Measurements from ENCODE around the gene OPN1SW.

OPN1SW gene

DNA sequence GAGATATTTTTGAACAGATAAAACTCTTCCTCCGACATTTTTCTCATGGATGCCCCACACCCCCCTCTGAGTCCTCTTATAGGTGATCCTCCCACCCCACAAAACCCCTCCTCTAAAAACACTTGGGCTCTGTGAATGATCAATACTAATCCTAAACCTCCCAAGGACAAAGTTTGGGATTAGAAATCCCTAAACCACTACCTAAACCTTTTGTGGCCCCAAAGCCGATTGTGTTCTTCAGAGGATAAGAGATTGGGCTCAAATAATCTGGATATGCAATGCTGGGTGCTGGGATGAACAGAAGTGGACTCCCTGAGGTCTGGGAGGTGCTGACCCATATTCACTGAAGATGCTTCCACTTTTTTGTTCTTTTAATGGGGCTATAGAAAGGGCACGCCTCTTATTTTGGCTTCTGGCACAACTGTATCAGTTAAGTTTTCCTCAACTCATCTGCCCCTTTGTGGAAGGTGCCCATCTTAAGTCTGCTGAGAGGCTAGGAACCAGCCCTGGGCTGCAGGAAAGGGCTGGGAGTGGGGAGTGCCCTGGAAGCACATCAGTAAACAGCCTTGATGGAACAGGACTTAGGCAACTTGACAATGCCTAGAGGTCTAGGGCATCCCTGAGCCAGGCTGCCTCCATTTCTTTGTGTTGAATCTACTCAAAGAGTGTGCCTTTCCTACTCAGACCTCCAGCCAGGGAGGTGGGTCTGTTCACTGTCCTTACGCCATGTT, at the start of gene OPN1SW:
Gene OPN1SW (minus strand): TSS at position 51 of the 731 bp plus-strand sequence. CDS start 13 bp downstream, at position 38.
- DNase-seq (ENCODE audit: low read depth, low spot score) = no peak

DNA sequence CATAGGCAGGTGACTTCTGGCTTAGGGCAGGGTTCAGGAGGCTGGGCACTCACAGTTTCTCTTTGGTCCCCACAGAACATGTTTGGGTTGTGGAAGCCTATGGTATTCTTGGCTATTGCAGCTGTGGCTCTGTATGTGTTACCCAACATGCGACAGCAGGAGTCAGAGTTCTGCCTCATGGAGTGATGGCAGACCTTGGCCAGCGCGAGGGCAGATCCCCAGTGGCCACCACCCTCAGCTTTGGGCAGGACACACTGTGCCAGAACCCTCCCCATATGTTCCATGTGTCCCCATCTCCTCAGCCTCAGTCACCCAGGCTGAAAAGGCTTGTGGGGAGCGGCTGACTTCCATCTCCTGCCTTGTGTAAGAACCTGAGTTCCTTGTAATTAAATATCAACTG, 46.1 kb upstream of the OPN1SW start:
- DNase-seq (ENCODE audit: low read depth, low spot score) = no peak

DNA sequence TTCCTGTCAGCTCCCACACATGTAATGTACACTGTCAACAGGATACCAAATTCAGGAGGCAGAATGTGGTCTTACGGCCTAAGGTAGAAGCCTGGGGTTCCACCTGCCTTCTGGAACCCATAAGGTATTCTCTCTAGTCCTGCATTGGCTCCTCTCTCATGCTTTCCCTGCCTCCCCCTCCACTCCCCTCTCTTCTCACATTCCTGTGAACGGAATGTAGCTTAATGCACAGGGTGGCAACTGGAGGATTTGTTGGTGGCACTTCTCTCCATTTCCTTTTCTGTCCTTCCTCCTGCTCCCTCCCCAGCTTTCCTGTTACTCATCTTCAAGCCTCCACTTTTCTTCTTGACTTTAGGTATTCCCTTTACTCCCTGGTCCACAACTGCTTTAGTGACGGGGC, 43.1 kb upstream of the OPN1SW start:
- no peak for DNase-seq (ENCODE audit: low read depth, low spot score)

- no peak for DNase-seq (ENCODE audit: low read depth, low spot score)
These were observed 39.8 kb upstream of the OPN1SW start for GRCh38 chr7:128815289-128815942.

- no peak for DNase-seq (ENCODE audit: low read depth, low spot score)
These were observed 38.9 kb upstream of the OPN1SW start for GRCh38 chr7:128814499-128814898.

DNA sequence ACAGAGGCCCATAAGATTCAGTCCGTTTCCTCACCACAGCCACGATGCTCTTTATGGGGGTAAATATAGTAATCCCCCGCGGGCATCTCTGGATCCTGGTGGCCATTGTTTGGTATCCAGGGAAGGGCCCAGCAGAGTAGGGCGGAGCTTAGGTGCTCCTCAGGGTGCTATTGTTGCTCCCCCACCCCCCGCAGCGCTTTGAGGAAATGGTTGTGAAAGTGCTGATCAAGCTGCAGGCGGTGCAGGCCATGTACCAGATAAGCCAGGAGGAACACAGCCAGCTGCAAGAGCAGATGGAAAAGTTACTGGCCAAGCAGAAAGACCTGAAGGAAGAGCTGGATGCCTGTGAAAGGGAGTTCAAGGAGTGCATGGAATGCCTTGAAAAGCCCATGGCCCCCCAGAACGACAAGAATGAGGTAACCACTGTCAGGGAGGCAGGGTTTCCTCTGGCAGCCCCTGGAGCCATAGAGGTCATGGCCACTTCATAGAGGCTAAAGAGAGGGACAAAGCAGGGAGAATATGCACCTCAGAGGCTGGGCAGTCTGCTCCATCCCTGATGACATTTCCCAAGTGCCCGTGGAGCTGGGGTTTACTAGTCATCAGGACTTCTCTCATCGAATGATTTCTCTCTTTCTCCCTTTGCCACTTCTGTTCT, 37.0 kb upstream of the OPN1SW start:
- no peak for DNase-seq (ENCODE audit: low read depth, low spot score)

- DNase-seq (ENCODE audit: low read depth, low spot score) = no peak
These were observed 36.2 kb upstream of the OPN1SW start for GRCh38 chr7:128811631-128812430.

DNA sequence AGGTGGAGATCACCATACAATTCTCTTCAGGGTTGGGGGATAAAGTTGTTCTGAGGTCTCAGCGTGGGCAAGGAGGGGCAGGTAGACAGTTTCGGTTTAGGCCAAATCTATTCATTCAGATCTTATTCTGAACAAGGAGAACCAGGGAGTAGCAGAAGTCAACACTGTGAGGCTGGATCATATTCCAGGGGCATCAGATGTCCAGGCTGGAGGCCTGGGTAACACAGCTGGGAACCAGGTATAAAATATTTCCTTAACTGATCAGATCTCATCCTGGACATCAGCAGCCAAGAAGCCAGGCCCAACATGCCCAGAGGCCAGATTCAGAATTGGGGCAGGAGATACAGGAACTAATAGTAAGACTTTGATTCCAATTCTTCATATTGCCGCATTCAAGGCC, 35.4 kb upstream of the OPN1SW start:
- no peak for DNase-seq (ENCODE audit: low read depth, low spot score)

DNA sequence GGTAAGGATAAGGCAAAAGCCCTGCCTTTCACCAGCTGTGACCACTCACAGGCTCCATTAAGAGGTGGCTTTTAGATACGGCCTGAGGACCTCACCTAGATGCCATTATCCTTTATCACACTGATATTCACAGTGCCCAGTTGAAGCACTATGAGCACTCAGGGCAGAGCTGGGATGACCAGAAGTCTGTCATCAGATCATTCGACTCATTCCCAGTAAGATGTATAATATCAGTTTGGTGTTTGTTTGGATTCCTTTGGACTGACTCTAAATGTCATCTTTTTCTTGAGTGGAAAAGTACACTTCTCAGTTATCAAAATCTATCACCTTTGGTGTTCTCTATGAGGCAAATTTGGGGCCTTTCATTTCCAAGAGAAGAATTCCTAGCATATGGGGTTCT, 34.9 kb upstream of the OPN1SW start:
- no peak for DNase-seq (ENCODE audit: low read depth, low spot score)

- DNase-seq (ENCODE audit: low read depth, low spot score) = no peak
These were observed 33.8 kb upstream of the OPN1SW start for GRCh38 chr7:128809363-128809762.

DNA sequence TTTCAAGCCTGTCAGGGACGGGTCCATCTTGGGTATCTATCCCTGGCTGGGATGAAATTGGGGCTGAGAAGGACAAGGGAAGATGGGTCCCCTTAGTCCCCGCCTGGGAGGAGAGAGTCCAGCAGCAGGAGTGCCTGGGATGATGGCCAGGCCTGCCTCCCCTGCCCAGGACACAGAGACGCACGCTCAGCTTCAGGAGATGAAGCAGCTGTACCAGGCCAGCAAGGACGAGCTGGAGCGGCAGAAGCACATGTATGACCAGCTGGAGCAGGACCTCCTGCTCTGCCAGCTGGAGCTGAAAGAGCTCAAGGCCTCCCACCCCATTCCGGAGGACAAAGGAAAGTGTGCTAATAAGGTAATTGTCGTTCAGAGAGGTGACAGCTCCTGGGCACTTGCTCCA, 31.6 kb upstream of the OPN1SW start:
- DNase-seq (ENCODE audit: low read depth, low spot score) = no peak

GRCh38 chr7:128805225-128805624, 29.6 kb upstream of the OPN1SW start:
- DNase-seq (ENCODE audit: low read depth, low spot score) = no peak

GRCh38 chr7:128804484-128804883, 28.9 kb upstream of the OPN1SW start:
- DNase-seq (ENCODE audit: low read depth, low spot score) = no peak

- no peak for DNase-seq (ENCODE audit: low read depth, low spot score)
These were observed 26.2 kb upstream of the OPN1SW start for GRCh38 chr7:128801667-128802418.

- no peak for DNase-seq (ENCODE audit: low read depth, low spot score)
These were observed 25.4 kb upstream of the OPN1SW start for GRCh38 chr7:128801003-128801402.

GRCh38 chr7:128800567-128800966, 25.0 kb upstream of the OPN1SW start:
- no peak for DNase-seq (ENCODE audit: low read depth, low spot score)

DNA sequence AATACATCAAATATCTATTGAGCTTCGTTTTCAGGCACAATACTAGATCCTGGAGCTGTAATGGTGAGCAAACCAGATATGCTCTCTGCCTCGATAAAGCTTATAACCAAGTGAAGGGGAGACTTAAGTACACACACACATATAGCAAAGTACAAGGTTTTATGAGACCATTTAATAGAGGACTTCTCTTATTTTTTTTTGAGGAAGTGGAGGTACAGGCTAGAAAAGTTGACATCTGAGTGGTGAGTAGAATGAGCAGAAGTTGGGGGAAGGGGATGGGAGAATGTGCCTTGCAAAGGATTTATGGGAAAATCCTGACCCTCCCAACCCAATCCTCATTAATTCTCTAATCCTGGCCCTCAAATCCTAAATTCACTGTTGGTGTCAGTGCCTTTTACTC, 23.9 kb upstream of the OPN1SW start:
- DNase-seq (ENCODE audit: low read depth, low spot score) = no peak

DNA sequence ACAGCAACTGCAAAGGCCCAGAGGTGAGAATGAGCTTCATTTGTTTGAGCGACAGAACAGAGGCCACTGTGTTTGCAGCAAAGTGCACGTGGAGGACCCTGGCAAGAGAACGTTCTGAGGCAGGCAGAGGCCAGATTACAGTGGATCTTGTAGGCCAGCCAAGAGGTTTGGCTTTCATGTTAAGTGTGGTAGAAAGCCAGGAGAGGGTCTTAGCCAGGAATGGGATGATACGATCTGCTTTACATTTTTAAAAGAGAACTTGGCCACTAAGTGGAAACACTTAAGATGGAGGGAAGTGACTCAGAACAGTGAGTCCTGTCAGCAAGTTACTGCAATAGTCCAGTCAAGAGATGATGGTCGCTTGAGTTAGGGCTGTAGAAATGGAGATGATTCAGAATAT, 20.7 kb upstream of the OPN1SW start:
- DNase-seq (ENCODE audit: low read depth, low spot score) = peak; percentile 79

DNA sequence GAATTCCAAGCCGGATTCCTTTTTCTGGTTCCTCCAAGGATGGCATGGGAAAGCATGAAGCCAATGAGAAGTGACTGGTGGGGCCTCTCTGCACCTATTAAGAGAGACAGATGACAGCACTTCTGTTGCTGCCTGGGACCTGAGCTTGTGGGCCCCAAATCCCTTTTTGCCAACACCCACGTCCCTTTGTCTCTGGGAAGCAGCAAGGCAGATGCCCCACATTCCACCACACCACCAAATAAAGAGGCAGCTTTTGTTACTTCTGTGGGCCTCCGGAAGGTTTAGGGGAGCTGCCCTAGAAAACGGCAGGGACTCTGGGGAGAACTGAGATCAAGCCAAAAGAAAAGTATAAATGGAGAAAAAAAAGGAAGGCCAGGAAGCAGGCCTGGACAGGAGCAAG, 19.5 kb upstream of the OPN1SW start:
- DNase-seq (ENCODE audit: low read depth, low spot score) = no peak

- no peak for DNase-seq (ENCODE audit: low read depth, low spot score)
These were observed 18.8 kb upstream of the OPN1SW start for GRCh38 chr7:128794436-128794835.

DNA sequence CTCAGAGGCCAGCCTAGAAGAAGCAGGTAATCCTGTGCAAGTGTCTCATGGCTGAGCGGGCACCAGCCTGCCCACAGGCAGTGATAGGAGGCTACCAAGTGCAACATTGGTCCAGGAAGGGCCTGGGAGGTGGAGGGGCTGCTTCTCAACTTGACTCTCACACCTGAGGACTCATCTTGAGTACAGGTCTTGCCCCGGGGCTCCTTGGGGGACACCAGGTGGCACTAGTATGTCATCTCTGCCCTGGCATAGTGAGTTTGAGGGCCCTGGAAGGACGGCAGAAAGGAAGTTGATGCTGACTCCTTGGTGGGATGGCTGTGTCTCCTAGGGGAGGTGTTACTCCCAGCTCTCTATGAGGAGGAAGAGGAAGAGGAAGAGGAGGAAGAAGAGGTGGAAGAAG, 18.4 kb upstream of the OPN1SW start:
- DNase-seq (ENCODE audit: low read depth, low spot score) = no peak

Data from astrocyte of the hippocampus (primary cell).